Naive thymus-derived CD4-positive, alpha-beta T cell (primary cell): Measurements from ENCODE around the gene ARMC3. TPM values are rescaled to one million over a fixed set of nuclear protein-coding genes. Genes with fewer than 3 reads are reported as not detected.

Source experiments
- ATAC-seq: fragments of 150-1000 bp; cut with Tn5 transposase; 2 replicates; pipeline ENCODE4 v1.10.0; 2021; ENCODE audit warnings: mild to moderate bottlenecking, moderate library complexity
- CTCF ChIA-PET: fragments of 350-600 bp; sonication (Branson Sonifier 250); formaldehyde crosslinking; loops from one replicate; lab custom pipeline; 2021; ENCODE audit warnings: antibody characterized with exemption; lab: Charles Lee
- POLR2A ChIA-PET: fragments of 350-600 bp; sonication (Branson Sonifier 250); formaldehyde crosslinking; loops from one replicate; lab custom pipeline; 2021; ENCODE audit warnings: antibody characterized with exemption, inconsistent platforms; lab: Charles Lee
- DNase-seq, 9 donors: peaks; one replicate each; pipeline versions ENCODE4 v3.0.0 to v3.0.0-alpha.2; 2020 to 2022; ENCODE audit warnings: mixed read lengths in 1 of 9
- H3K27ac ChIP-seq: one replicate; pipeline ENCODE4 v1.7.0; 2013; ENCODE audit warnings: mild to moderate bottlenecking, low read depth, low read length, moderate library complexity
- H3K27me3 ChIP-seq, 2 donors: one replicate each; pipeline ENCODE4 v1.7.0; 2013; ENCODE audit warnings: low read length in 2 of 2, mild to moderate bottlenecking in 2 of 2, moderate library complexity in 2 of 2; ENCODE audit not compliant: control insufficient read depth in 2 of 2, insufficient read depth in 2 of 2
- H3K36me3 ChIP-seq, 3 experiments: 1 replicate in 2 of 3; 2 replicates in 1 of 3; pipeline ENCODE4 v1.7.0; 2013; ENCODE audit warnings: low read length in 3 of 3, mild to moderate bottlenecking in 3 of 3, moderate library complexity in 1 of 3; ENCODE audit not compliant: insufficient read depth in 3 of 3, control insufficient read depth in 2 of 3
- H3K4me1 ChIP-seq, 2 donors: one replicate each; pipeline ENCODE4 v1.7.0; 2013; ENCODE audit warnings: low read length in 2 of 2, mild to moderate bottlenecking in 2 of 2, moderate library complexity in 1 of 2; ENCODE audit not compliant: control insufficient read depth in 2 of 2, insufficient read depth in 2 of 2
- H3K4me3 ChIP-seq: 2 replicates; pipeline ENCODE4 v1.7.0; 2013; ENCODE audit warnings: mild to moderate bottlenecking, low read length
- H3K9me3 ChIP-seq, 3 experiments: 1 replicate in 2 of 3; 2 replicates in 1 of 3; pipeline ENCODE4 v1.7.0; 2013; ENCODE audit warnings: low read length in 3 of 3; ENCODE audit not compliant: control insufficient read depth in 2 of 3
- H3K27ac Mint-ChIP-seq, 9 donors: one replicate each; pipeline ENCODE4 v1.8.0; 2020 to 2022; ENCODE audit warnings: mixed read lengths in 9 of 9, mild to moderate bottlenecking in 8 of 9, moderate library complexity in 5 of 9, inconsistent platforms in 2 of 9
- H3K27me3 Mint-ChIP-seq, 5 donors: one replicate each; pipeline ENCODE4 v1.8.0; 2021 to 2022; ENCODE audit warnings: mixed read lengths in 5 of 5, mild to moderate bottlenecking in 1 of 5
- H3K36me3 Mint-ChIP-seq, 5 donors: one replicate each; pipeline ENCODE4 v1.8.0; 2020 to 2022; ENCODE audit warnings: mixed read lengths in 5 of 5, mild to moderate bottlenecking in 3 of 5, inconsistent platforms in 1 of 5
- H3K4me1 Mint-ChIP-seq, 7 donors: one replicate each; pipeline ENCODE4 v1.8.0; 2020 to 2022; ENCODE audit warnings: mixed read lengths in 7 of 7, mild to moderate bottlenecking in 3 of 7, inconsistent platforms in 1 of 7
- H3K4me3 Mint-ChIP-seq, 10 donors: one replicate each; pipeline ENCODE4 v1.8.0; 2020 to 2022; ENCODE audit warnings: mild to moderate bottlenecking in 10 of 10, mixed read lengths in 10 of 10, moderate library complexity in 6 of 10, inconsistent platforms in 2 of 10
- H3K9me3 Mint-ChIP-seq, 11 donors: one replicate each; pipeline ENCODE4 v1.8.0; 2020 to 2022; ENCODE audit warnings: mixed read lengths in 11 of 11, mild to moderate bottlenecking in 4 of 11, inconsistent platforms in 1 of 11, moderate library complexity in 1 of 11
- intact Hi-C, 2 donors: fragments of 100-400 bp; cut with micrococcal nuclease; formaldehyde crosslinking; loops; one replicate each; pipeline ENCODE4 v1.15.1; 2023
- polyA plus RNA-seq, 2 donors: library from polyadenylated mRNA; unstranded; fragments of 300-500 nt; fragmentation: Illumina TruSeq; gene quantifications; one replicate each; pipeline ENCODE4 v1.2.3, GENCODE V29; 2021
- total RNA-seq, 6 experiments: library from RNA in 5 of 6; stranded (reverse) in 5 of 6; gene quantifications; 1 replicate in 5 of 6; 2 replicates in 1 of 6; pipeline ENCODE4 v1.2.3 and lab custom pipeline; 2021 to 2026

The ARMC3 gene
- total and polyA plus RNA-seq, 7 experiments from 2014 or later, result not detected

DNA sequence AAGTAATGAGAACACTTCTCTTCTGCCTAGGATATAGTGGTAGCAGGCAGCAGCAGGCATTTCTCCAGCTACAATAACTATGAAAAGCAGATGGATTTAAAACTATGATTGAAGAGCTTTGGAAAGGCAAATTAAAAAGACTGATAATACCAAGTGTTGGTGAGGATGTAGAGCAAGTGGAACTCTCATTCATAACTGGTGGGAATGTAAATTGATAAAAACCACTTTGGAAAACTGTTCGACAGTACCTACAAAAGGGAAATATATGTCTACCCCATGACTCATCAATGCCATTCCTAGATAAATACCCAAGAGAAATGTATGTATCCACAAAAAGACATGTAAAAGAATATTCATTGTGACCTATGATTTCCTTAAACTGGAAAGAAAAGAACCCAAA, 14.6 kb downstream of the ARMC3 start:
- H3K4me1 ChIP-seq, result no peaks in the 10 kb centered on the region
- peaks cover 0 to 5% (median 0%) of the 10 kb centered on the region in 7 donors for H3K4me1 Mint-ChIP-seq
- H3K9me3 Mint-ChIP-seq, result peaks cover 0 to 17% (median 9%) of the 10 kb centered on the region in 11 donors
- H3K27ac Mint-ChIP-seq, result no peak overlapping the region
- peaks cover 0 to 14% (median 5%) of the 10 kb centered on the region in 5 donors for H3K27me3 Mint-ChIP-seq
- intact Hi-C loops, result no loop called here
- H3K27ac ChIP-seq, result no peak overlapping the region
- no peaks in the 10 kb centered on the region for H3K9me3 ChIP-seq
- no peak for DNase-seq
- H3K27me3 ChIP-seq, result no peaks in the 10 kb centered on the region
- no peak for ATAC-seq
- ChIA-PET CTCF (no interaction called here), POLR2A (no interaction called here)
- H3K4me3 ChIP-seq, result no peak overlapping the region
- H3K4me3 Mint-ChIP-seq, result no peak overlapping the region
- no peaks in the 10 kb centered on the region for H3K36me3 ChIP-seq
- peaks cover 0 to 10% (median 0%) of the 10 kb centered on the region in 5 donors for H3K36me3 Mint-ChIP-seq

DNA sequence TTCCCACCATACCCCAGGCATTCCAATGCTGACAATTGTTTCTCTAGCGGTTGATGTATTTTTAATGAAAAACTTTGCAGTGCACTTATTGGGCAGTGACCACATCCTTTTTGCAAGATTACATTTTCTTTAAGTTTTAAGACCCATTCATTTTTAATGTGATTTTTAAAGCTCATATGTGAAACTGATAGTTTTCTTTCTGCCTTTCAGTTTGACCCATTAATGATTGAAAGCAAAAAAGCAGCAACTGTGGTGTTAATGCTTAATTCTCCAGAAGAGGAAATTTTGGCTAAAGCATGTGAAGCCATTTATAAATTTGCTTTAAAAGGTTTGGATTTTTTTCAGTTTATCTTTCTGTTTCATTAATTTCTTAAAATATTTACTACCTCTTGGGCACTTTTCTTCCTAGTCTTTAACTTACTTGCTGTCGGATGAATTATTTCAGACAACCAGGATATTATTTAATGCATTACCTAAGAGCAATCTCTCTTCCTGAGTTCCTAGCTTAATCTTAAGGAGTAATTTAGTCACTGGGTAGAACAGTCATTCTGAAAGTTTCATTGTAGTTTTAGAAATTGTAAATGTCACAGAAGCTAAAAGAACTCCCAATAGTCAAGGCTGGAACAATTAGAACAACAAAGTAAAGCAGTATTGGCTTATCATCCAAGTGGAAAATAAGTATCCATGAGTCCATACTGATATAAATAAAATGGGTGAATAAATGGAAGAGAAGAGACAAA, 18.3 kb downstream of the ARMC3 start:
- Histone ChIP-seq H3K27me3 (no peaks in the 10 kb centered on the region), H3K36me3 (no peaks in the 10 kb centered on the region), H3K4me3 (no peak overlapping the region), H3K9me3 (no peaks in the 10 kb centered on the region), H3K4me1 (no peaks in the 10 kb centered on the region), H3K27ac (no peak overlapping the region)
- ChIA-PET POLR2A (no interaction called here), CTCF (interaction anchor here (0.6 kb wide), 1 partner anchor 409 kb away, joined by 3 read pairs; no protein-coding TSS in a partner anchor)
- Mint-ChIP-seq H3K27ac (no peak overlapping the region), H3K36me3 (peaks cover 0 to 23% (median 4%) of the 10 kb centered on the region in 5 donors), H3K4me3 (no peak overlapping the region), H3K9me3 (peaks cover 5 to 37% (median 22%) of the 10 kb centered on the region in 11 donors), H3K27me3 (peaks cover 0 to 11% (median 5%) of the 10 kb centered on the region in 5 donors), H3K4me1 (peaks cover 0 to 5% (median 0%) of the 10 kb centered on the region in 7 donors)
- DNase-seq, result no peak
- no peak for ATAC-seq
- intact Hi-C loops, result no loop called here

DNA sequence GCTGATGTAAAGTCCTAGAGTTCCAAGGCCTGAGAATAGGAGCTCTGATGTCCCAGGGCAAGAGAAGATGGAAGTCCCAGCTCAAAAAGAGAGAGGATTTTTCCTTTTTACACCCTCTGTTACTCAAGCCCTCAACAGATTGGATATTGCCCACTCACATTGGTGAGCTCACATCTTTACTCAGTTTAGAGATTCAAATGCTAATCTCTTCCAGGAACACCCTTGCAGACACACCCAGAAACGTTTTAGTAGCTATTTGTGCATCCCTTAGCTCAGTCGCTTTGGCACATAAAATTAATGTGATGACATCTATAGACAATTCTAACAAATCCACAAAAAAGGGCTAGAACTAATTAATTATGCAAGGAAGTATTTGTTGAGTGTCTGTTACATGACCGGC, 27.1 kb downstream of the ARMC3 start:
- H3K27me3 ChIP-seq, result no peaks in the 10 kb centered on the region
- no peak overlapping the region for H3K4me3 ChIP-seq
- Mint-ChIP-seq H3K27ac (no peak overlapping the region), H3K4me3 (peak overlapping the region in 1 of 10 donors; percentile 3), H3K36me3 (peaks cover 0 to 4% (median 0%) of the 10 kb centered on the region in 5 donors), H3K4me1 (no peaks in the 10 kb centered on the region), H3K27me3 (peaks cover 0 to 3% (median 0%) of the 10 kb centered on the region in 5 donors), H3K9me3 (peaks cover 0 to 17% (median 2%) of the 10 kb centered on the region in 11 donors)
- H3K27ac ChIP-seq, result no peak overlapping the region
- H3K4me1 ChIP-seq, result no peaks in the 10 kb centered on the region
- CTCF ChIA-PET, result no interaction called here
- POLR2A ChIA-PET, result no interaction called here
- H3K36me3 ChIP-seq, result no peaks in the 10 kb centered on the region
- ATAC-seq (no peak), DNase-seq (no peak)
- intact Hi-C loops, result no loop called here
- H3K9me3 ChIP-seq, result no peaks in the 10 kb centered on the region

DNA sequence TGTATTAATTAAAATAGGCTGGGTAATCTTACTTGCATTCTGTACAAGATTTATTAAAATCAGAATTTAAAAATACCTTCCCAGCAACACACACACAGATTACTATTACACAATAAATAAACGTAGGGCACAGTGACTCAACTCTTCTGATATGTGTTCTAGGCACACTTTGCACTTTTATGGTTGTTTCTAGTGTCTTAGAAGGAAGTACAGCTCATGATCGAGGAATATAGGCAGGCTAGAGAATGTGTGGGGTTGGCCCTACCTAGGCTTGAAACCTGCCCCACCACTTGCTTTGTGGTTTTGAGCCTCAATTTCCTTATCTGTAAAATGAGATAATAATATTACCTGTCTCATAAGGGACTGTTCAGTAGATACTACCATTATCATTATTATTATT, 30.5 kb downstream of the ARMC3 start:
- CTCF ChIA-PET, result no interaction called here
- no peak for ATAC-seq
- intact Hi-C loops, result no loop called here
- Mint-ChIP-seq H3K9me3 (peaks cover 0 to 7% (median 1%) of the 10 kb centered on the region in 11 donors), H3K4me1 (peaks cover 0 to 2% (median 0%) of the 10 kb centered on the region in 7 donors), H3K4me3 (no peak overlapping the region), H3K36me3 (no peaks in the 10 kb centered on the region), H3K27me3 (peaks cover 0 to 3% (median 0%) of the 10 kb centered on the region in 5 donors), H3K27ac (no peak overlapping the region)
- H3K27me3 ChIP-seq, result no peaks in the 10 kb centered on the region
- H3K4me3 ChIP-seq, result no peak overlapping the region
- POLR2A ChIA-PET, result no interaction called here
- H3K27ac ChIP-seq, result no peak overlapping the region
- DNase-seq, result no peak
- no peaks in the 10 kb centered on the region for H3K4me1 ChIP-seq
- no peaks in the 10 kb centered on the region for H3K36me3 ChIP-seq
- no peaks in the 10 kb centered on the region for H3K9me3 ChIP-seq

DNA sequence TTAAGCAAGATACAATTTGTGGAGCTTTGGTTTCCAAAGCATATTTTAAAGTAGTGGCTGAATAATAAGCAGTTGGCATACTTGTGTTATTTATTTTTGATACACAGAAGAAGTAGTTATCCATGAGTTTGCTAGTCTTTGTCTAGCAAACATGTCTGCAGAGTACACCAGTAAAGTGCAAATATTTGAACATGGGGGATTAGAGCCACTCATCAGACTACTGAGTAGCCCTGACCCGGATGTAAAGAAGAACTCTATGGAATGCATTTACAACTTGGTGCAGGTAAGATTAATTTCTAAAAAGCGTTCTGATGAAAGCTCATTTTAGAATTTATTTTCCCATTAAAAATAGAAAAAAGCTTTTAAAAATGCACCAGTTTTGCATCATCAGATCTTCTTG, 31.4 kb downstream of the ARMC3 start:
- Mint-ChIP-seq H3K27ac (no peak overlapping the region), H3K4me3 (no peak overlapping the region), H3K27me3 (peaks cover 0 to 4% (median 0%) of the 10 kb centered on the region in 5 donors), H3K9me3 (peaks cover 0 to 1% (median 0%) of the 10 kb centered on the region in 11 donors), H3K4me1 (peaks cover 0 to 2% (median 0%) of the 10 kb centered on the region in 7 donors), H3K36me3 (no peaks in the 10 kb centered on the region)
- Histone ChIP-seq H3K9me3 (no peaks in the 10 kb centered on the region), H3K4me3 (no peak overlapping the region), H3K36me3 (no peaks in the 10 kb centered on the region), H3K27ac (no peak overlapping the region), H3K4me1 (no peaks in the 10 kb centered on the region), H3K27me3 (no peaks in the 10 kb centered on the region)
- ChIA-PET POLR2A (no interaction called here), CTCF (interaction anchor here (0.6 to 0.7 kb wide), 2 partner anchors 975 to 1042 kb away, joined by 3 to 4 read pairs; no protein-coding TSS in a partner anchor)
- DNase-seq (no peak), ATAC-seq (no peak)
- intact Hi-C loops, result no loop called here

DNA sequence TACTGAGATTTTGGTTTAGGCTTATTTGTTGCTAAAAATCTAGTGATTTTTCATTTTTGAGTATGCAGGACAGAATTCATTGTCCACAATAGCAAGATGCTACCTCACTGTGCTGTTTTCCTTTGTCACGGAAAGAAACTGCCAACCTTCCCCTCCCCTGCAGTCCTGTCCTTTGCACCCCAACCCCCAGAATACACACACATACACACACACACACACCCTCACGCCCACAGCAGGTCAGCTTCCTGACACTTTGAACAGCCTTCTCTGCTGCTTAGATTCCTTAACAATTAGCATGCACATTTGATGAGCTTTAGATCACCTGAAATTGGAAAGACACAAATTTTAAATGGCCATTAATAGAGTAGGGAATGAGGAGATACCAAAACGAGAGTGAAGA, 32.1 kb downstream of the ARMC3 start:
- H3K27ac Mint-ChIP-seq, result no peak overlapping the region
- no peaks in the 10 kb centered on the region for H3K4me1 ChIP-seq
- peaks cover 0 to 4% (median 0%) of the 10 kb centered on the region in 5 donors for H3K27me3 Mint-ChIP-seq
- ChIA-PET CTCF (no interaction called here), POLR2A (no interaction called here)
- H3K9me3 Mint-ChIP-seq, result peaks cover 0 to 1% (median 0%) of the 10 kb centered on the region in 11 donors
- no peak for ATAC-seq
- H3K36me3 Mint-ChIP-seq, result no peaks in the 10 kb centered on the region
- no peak for DNase-seq
- H3K4me3 ChIP-seq, result no peak overlapping the region
- H3K4me3 Mint-ChIP-seq, result no peak overlapping the region
- H3K27ac ChIP-seq, result no peak overlapping the region
- H3K4me1 Mint-ChIP-seq, result peaks cover 0 to 2% (median 0%) of the 10 kb centered on the region in 7 donors
- no peaks in the 10 kb centered on the region for H3K36me3 ChIP-seq
- intact Hi-C loops, result no loop called here
- H3K27me3 ChIP-seq, result no peaks in the 10 kb centered on the region
- no peaks in the 10 kb centered on the region for H3K9me3 ChIP-seq
